NOMO-1 treated with DMSO at 0.1 percent for 48 hours (cell line): Measurements from ENCODE around the gene THY1.
"Not testable (repeated sequence)": the region's sequence is repeated elsewhere in the genome, so short reads cannot be mapped to it uniquely, and the experiment has no call there.

Experiments
- DNase-seq: peaks from one replicate; lab custom pipeline; 2025; ENCODE audit not compliant: unreplicated experiment; lab: John Stamatoyannopoulos, UW

THY1 gene

DNA sequence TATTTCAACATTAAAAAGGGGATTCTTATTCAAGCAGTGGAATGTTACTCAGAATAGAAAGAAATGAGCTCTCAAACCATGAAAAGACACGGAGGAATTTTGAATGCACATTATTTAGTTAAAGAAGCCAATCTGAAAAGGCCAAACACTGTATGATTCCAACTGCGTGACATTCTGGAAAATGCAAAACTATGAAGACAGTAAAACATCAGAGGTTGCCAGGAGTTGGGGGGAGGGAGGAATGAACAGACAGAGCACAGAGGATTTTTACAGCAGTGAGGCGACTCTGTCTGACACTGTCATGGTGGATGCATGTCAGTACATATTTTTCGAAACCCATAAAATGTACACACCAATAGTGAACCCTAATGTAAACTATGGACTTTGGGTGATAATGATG lies 22.9 kb upstream of the THY1 start:
- DNase-seq = no peak

DNA sequence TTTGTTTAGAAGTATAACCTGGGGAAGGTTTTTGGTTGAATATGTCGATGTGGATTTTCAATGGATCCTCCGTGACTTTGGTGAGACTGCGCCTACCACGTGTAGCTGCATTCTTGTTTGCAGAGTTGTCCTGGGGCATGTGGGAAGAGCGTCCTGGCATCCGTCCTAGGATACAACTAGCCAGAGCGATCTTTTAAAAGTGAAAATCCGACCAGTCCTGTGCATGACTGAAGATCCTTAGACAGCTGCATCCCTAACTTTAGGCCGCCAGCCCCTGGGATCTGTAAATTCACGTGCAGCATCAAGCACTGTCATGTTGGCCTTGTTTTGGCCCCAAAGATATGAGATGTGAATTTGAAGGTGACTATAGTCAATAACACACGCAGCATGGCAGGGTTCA lies 22.4 kb upstream of the THY1 start:
- DNase-seq = no peak

DNA sequence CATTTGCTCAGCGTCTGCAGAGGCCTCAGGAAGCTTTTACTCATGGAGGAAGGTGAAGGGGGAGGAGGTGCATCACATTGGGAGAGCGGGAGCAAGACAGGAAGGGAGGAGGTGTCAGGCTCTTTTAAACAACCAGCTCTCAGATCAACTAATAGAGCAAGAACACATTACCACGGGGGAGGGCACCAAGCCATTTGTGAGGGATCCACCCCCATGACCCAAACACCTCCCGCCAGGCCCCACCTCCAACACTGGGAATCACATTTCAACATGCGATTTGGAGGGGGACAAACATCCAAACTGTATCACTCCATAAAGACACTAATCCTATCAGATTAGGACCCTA lies 18.9 kb upstream of the THY1 start:
- no peak for DNase-seq

DNA sequence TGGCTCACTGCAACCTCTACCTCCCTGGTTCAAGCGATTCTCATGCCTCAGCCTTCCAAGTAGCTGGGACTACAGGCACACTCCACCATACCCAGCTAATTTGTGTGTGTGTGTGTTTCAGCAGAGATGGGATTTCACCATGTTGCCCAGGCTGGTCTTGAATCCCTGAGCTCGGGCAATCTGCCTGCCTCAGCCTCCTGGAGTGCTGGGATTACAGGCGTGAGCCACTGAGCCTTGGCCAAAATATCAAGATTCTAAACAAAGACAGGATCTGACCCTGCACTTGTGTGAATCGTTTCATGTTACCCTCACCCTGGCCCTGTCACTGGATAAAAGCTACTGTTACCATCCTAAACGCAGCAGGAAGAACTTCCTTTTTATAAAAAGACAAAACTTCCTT lies 15.6 kb upstream of the THY1 start:
- no peak for DNase-seq

DNA sequence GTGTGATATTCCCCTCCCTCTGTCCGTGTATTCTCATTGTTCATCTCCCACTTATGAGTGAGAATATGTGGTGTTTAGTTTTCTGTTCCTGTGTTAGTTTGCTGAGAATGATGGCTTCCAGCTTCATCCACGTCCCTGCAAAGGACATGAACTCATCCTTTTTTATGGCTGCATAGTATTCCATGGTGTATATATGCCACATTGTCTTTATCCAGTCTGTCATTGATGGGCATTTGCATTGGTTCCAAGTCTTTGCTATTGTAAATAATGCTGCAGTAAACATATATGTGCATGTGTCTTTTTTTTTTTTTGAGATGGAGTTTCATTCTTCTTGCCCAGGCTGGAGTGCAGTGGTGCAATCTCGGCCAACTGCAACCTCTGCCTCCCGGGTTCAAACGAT lies 14.5 kb upstream of the THY1 start:
- not testable (repeated sequence) for DNase-seq

DNA sequence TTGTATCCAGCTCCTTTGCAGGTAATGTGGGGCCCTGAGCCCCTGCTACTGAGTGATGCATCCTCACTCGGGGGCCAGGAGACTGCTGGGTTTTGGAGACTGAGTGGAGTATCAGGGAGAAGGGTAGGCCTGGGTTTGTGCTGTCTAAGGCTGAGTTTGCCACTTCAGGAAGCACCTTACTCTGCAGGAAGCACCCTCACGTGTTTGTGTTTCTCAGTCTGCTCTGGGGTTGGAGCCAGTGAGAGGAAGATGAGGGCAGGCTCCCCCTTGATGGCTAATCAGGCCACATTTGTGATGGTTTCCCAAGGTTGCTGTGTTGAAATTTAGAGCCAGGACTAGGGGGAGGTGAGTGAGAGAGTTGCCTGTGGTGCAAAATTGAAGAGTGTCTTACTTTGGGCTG lies 13.7 kb upstream of the THY1 start:
- no peak for DNase-seq

DNA sequence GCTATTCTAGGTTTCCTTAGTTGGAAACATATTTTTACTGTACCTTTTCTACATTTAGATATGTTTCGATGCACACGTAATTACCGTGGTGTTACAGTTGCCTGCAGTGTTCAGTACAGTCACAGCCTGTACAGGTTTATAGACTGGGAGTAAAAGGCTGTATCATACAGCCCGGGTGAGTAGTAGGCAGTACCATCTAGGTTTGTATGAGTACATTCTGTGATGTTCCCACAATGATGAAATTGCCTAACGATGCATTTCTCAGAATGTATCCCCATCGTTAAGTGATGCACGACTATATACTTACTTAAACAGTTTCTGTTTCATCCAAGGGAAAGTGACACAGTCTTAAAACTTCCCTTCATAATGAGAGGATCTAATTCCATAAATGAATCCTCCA lies 13.1 kb upstream of the THY1 start:
- DNase-seq = no peak

DNA sequence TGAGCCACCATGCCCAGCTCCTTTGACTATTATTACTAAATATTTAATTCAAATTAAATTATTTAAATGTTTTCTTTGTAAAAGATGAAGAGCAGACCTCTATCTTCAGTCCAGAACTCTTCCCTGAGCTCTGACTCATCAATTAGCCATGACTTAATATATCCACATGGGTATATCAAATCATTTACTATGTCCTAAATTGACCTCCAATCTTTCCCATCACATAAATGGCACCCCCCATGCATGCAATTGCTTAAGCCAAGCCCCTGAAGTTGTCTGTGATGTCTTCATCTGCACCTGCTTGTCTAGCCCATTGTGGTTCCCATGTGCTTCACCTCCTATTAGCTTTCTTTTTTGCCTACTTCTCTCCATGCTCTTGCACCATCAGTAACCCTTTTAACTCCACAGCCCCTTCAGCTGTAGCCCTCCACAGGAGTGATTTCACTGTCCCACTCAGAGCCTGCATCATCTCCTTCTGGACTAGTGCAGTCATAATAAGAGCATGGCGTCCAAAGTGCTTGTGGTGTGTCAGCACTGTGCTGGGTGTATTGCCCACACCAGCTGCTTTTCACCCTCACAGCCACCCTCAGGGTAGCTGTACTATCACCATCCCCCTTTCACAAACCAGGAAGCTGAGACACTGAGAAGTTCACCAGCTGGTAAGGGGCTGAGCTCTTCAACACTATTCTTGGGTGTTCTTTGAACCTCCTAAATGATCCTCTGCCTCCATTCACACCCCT lies 11.8 kb upstream of the THY1 start:
- no peak for DNase-seq

DNA sequence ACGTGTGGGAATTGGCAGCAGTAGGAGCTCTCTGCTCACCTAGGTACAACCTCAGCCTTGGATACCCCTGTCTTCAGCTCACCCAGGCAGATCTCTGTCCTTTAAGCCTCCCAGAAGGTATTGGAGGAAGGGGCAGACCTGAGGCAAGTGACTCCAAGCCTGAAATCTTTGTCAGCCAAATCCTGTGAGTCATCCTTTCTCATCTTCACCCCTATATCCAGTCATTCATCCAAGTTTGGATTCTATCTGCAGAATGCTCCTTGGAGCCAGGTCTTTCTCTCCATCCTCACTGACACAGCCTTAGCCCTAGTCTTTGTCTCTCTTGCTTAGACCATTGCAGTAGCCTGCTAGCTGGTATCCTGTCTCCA lies 10.4 kb upstream of the THY1 start:
- DNase-seq = no peak

DNA sequence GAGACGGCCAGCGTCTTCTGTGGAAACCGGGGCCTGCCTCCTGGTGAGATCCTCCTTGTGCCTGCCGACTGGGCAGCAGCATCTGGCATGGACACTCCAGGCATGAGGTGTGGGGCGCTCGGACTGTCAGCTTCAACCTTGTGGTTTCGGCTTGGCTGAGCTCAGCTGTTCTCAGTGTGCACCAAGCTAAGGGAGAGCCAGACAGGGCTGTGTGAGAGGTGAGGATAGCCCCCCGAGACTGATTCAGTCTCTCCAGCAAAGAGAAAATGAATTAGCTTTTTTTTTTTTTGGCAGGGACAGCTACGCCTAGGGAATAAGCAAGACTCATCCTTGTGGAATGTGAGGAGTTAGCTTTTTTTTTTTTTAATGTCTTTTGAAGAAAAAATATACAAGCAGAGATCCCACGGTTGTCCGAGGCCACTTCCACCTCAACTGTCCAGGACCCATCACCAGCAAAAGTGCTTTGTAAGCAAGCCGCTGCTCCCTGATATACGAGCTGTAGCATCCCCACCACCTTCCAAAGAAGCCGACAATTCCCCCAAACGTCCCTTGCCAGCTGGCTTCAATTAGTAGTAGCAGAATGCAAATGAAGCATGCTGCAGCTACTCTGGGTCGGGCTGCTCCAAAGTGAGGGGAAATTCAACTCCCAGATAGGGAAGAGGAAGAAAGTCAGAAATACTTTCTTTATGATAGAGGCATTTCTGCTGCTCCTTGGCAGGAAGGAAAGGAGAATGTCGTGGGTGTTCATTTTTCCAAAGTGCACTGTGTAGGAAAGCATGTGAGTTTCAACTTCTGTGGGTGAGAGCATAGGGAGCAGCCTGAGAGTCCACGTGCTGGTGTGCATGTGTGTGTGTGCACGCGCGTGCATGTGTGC lies 9.7 kb upstream of the THY1 start:
- no peak for DNase-seq

DNA sequence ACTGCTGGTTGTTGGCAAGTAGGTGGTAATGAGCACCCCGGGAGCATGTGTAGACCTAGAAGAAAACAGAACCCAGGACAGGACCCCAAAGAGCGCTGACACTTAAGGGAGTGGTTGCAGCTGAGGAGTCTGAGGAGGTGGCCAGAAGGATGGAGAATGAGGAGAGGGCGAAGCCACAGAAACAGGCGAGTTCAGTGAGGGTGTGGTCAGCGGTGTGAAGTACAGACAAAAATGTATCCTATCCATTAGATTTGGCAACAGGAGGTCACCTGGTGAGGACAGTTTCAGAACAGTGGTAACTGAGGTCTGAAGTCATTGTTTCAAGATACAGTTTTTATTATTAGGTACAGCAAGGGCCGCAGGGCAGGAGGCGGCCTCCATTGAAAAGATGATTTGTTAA lies 8.6 kb upstream of the THY1 start:
- no peak for DNase-seq

DNA sequence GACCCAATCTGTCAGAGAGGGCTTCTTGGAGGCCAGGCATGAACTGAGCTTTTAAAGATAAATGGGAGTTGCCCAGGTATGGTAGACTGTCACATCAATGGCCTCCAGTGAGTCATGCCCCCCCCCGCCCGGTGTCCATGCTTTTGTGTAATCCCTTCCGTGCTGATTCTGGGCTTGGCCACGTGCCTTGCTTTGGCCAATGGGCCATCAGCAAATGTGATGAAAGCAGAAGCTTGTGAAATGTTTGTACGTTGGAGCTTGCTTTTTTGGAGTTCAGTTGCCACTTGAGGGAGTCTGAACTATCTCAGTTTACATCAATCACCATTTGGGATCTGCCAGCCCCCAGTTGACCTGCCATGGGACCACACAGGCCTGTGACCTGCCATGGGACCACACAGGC lies 4.3 kb upstream of the THY1 start:
- DNase-seq = peak; percentile 6

DNA sequence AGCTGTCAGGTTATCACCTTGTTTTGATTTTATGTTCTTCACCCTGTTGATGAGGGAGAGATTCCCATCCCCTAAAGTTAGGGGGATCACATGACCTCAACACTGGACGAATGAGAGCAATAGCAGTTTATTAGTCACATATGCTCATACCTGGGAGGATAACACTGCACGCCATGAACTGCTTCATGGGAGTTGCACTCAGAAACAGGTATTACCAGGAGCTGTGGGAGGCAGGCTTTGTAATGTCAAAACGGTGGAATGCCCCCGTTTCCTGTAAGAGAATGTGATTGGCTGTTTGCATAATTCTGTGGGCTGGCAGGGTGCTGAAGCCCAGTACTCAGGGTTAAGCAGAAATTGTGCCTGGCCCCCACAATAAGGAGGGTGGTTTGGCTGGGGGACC lies 3.2 kb upstream of the THY1 start:
- DNase-seq = no peak

DNA sequence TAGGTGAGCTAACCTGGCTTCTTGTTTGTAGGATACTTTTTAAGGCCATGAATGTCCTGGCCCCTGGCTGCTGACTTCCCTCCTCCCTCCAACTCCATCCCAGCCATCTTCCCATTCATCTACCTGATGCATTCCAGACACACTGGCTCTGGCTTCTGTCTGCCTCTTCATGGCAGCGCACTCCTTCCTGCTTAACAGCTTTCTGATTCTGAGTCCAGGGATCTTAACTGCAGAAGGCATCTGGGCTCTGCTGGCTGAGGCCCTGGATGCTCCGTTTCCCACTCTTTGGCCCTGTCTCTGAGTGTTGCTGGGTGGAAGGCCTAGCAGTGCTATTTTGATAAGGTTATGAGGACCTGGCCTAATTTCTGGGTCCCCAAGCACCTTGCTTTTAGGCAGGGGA lies 1.8 kb upstream of the THY1 start:
- DNase-seq = no peak

DNA sequence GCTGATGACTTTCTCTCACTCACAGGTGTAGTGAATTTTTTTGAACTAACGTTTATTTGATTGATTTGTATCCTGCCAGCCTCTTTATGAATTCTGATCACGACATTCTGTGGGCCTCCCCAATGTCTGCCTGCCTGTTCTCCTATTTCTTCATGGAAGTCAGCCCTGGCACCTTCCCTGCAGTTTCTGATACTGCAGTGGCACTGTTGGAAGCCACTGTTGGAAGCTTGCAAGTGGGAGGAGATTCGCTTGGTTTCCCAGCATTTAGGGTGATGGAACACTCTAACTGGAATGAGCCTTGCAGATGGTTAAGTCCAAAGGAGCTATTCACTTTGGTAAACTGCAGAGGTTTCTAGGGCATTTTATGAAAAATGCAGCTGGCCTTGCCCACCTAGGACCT lies 1.3 kb upstream of the THY1 start:
- DNase-seq = no peak

DNA sequence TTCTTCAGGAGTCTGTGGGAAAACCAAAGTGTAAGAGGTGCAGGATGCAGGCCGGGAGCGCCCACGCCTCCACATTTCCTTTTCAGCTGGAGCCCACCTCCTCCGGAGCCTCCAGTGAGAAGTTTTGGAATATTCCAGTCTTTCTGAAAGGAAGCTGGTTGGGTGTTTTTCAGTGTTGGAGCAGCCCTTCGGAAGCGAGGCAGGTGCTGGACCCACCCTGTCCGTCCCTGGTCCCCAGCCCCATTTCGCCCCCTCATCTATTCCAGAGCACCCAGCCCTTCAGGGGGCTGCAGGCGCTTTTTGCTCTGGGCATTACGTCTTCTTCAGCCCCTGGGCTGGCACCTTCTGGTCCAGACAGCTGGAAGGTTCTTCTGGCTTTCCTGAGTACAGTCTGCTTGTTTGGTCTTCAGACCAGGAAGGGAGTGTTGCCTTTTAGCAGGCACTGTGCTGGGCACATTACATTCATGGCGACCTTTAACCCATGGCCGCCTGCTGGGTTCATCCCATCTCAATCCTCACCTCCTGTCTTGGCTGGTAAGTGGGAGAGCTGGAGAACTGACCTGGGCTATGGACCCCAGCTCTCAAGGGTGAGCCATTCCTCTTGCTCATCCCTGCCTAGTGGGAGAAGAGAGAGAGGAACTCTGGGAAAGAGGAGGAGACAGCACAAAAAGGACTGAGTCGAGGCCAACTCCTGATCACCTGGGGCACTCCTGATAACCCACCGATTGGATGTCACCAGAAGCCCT lies 710 bp upstream of the THY1 start:
- DNase-seq = no peak

DNA sequence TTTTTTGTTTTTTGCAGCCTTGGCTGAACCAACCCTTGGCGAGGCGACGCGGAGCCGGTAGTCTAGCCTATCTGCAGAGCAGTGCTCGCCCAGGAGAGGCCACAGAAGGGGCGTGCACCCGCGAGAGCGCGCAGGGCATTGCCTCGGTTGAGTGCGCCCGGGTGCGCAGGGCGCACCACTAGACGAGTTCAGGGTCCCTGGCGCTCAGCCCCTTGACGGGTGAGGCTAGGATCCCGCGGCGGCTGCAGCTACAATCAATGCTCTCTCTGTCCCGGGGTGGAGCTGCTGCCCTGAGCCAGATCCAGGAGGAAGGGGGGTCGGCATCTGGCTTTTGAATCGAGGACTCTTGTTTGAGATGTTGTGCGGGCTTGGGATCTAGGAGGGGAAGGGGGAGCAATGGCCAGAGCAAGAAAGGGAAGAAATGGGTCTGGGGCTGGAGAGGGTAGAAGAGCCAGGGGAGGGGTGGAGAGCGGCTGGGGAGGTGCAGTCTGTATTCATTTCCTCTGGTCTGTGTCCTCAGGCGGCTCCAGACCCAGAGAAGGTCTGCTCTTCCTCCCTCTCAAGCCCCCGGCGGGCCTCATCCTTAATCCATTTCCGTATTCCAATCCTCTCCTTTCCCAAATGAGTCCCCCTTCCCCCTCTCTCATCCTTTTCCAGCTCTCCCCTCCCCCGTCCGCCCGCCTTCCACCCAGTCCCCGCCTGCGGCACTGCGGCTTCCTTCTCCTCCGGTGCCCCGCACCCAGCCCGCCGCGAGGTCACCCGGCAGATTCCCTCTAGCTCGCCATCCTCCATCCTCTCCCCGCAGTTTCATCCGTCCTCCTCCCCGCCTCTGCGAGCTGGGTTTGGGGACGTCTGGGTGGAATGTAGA lies 797 bp downstream of the THY1 start:
- DNase-seq = no peak

DNA sequence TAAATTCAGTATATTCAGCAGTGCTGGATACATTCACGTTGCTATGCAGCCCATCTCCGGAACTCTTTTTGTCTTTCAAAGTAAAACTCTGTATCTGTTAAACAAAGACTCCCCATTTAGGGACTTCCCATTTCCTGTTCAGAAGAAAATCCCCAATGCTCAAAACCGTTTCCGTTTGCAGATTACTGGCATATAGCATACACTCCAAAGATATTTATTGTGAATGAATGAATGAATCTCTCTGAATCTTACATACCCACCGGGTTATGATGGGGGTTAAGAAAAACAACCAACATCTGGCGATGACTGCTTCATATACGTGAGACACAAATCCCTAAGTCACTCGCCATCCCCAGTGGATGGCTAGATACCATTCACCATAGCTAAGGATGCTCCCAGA lies 1.6 kb downstream of the THY1 start:
- DNase-seq = no peak

DNA sequence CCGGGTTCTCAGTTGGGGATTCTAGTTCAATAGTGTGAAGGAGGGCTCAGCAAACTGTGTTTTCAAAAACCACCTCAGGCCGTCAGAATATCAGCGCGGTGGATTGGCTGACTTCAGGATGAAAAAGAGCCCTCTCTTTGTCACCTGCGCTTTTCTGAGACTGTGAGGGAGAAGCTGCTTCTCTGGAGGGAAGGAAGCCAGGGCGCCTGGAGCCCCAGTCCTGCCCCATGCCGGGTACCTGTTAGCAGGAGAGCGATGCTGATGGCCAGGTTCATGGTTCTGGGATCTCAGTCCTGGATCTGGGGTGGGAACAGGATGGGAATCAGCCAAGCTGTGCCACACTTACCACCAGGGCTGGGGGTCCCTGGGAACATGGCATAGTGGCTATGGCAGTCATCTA lies 2.3 kb downstream of the THY1 start:
- no peak for DNase-seq

DNA sequence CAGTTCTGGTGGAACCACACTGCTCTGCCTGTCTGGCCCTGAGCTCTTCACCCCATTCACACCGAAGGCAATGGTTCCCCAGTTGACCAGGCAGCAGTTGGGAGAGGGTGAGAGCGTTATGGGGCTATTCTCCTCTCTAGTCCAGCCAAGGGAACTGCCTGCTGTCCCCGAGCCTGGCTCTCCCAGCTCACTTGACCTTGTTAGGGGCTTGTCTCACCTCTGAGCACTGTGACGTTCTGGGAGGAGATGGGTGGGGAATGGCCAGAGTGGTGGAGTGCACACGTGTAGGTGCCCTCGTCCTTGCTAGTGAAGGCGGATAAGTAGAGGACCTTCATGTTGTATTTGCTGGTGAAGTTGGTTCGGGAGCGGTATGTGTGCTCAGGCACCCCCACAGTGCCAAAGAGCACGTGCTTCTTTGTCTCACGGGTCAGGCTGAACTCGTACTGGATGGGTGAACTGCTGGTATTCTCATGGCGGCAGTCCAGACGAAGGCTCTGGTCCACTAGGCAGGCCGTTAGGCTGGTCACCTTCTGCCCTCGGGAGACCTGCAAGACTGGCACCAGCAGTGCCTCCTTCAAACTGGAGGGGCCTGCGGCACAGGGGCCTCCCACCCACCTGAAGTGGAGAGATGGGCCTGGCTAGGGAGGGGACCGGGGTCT lies 3.0 kb downstream of the THY1 start:
- DNase-seq = no peak

DNA sequence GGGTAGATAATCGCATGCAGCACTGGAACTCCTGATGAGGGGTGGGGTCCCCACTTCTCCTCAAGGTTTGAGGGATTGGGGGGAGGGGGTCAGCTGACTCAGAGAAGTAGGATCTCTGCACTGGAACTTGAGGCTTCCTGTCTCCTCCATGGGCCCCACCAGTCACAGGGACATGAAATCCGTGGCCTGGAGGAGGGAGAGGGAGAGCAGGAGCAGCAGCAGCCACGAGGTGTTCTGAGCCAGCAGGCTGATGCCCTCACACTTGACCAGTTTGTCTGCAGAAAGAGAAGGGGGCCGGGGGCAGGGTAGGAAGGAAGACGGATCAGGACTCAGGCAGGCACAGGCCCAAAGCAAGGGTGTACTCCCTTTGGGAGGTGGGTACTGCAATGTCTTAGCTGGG lies 3.7 kb downstream of the THY1 start:
- no peak for DNase-seq
